Left cardiac atrium (tissue), 4 donors: ENCODE results near the gene CACNA1H. TPM values are rescaled to one million over a fixed set of nuclear protein-coding genes. Genes with fewer than 3 reads are reported as not detected.
"Not testable (repeated sequence)": the region's sequence is repeated elsewhere in the genome, so short reads cannot be mapped to it uniquely, and the experiment has no call there.

Experiments
- ATAC-seq, 2 donors: fragments of 200-7000 bp; cut with Tn5 transposase; one replicate each; pipeline ENCODE4 v1.9.1; 2020; ENCODE audit warnings: mild to moderate bottlenecking in 2 of 2, moderate library complexity in 2 of 2
- DNase-seq: peaks from one replicate; pipeline ENCODE4 v3.0.0-alpha.2; 2020
- intact Hi-C, 2 donors: fragments of 100-400 bp; cut with DNase I; formaldehyde crosslinking; loops; one replicate each; pipeline versions ENCODE4 v1.14.1 to v1.15.1; 2022 to 2023
- total RNA-seq, 2 donors: library from RNA; stranded (reverse); fragmentation: NEBNext Ultra II Directional; extraction: Animal tissue kit (Norgen Biotek cat#: 25700); gene quantifications; one replicate each; pipeline ENCODE4 v1.2.1, GENCODE V29; 2021
- donor health status: DM: no; HTN: yes; CAD: no.
- donor health status: DM: no; HTN: yes; CAD: no; lungs with severe emphysema.
- donor health status: DM: yes; HTN: yes; CAD: no.
- donor health status: Dilated cardiomyopathy.

CACNA1H gene
- total RNA-seq, 2 donors from 2014 or later: 6.0 to 7.1 TPM

DNA sequence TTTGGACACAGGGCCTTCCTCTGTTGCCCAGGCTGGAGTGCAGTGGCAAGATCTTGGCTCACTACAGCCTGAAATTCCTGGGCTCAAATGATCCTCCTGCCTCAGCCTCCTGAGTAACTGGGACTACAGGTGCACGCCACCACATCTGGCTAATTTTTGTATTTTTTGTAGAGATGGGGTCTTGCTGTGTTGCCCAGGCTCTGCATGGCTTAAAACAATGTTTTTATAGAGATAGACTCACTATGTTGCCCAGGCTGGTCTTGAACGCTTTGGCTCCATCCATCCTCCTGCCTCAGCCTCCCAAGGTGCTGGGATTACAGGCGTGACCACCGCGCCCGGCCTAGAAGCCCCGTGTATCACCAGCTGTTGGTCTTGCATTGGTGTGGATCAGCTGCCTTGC lies 116.5 kb downstream of the CACNA1H start:
- ATAC-seq, DNase-seq, intact Hi-C loops: not testable (repeated sequence)

DNA sequence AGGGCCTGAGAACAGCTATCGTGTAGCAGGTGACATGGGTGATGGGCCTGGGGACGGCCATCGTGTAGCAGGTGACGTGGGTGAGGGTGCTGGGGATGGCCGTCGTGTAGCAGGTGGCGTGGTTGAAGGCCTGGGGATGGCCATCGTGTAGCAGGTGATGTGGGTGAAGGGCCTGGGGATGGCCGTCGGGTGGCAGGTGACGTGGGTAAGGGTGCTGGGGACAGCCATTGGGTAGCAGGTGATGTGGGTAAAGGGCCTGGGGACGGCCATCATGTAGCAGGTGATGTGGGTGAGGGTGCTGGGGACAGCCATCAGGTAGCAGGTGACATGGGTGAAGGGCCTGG lies 118.4 kb downstream of the CACNA1H start:
- ATAC-seq (peak in 1 of 2 donors; percentile 11), DNase-seq (no peak)
- intact Hi-C loops: no loop called here

Other genes starting within 250 kb of the CACNA1H start
- gene LMF1, start 182.1 kb upstream of the CACNA1H start, total RNA-seq: 10 to 100 TPM; 11.9 to 12.0 TPM
- 1 to 10 TPM; 1.3 to 3.0 TPM for gene SOX8, start 171.3 kb upstream of the CACNA1H start, total RNA-seq
- gene SSTR5, start 80.4 kb upstream of the CACNA1H start, total RNA-seq: 10 to 100 TPM in 1 of 2 donors, 1 to 10 TPM in 1; 1.3 to 10.7 TPM
- not detected for gene C1QTNF8, start 56.9 kb upstream of the CACNA1H start, total RNA-seq
- gene TPSG1, start 72.2 kb downstream of the CACNA1H start, total RNA-seq: under 1 TPM in 1 of 2 donors, not detected in 1; 0.21 TPM
- 10 to 100 TPM in 1 of 2 donors, 1 to 10 TPM in 1; 9.3 to 18.9 TPM for gene TPSB2, start 77.1 kb downstream of the CACNA1H start, total RNA-seq
- 10 to 100 TPM in 1 of 2 donors, 1 to 10 TPM in 1; 2.1 to 17.3 TPM for gene TPSAB1, start 87.6 kb downstream of the CACNA1H start, total RNA-seq
- under 1 TPM in 1 of 2 donors, not detected in 1; 0.91 TPM for gene TPSD1, start 103.0 kb downstream of the CACNA1H start, total RNA-seq
- 10 to 100 TPM; 74.3 to 80.8 TPM for gene UBE2I, start 156.5 kb downstream of the CACNA1H start, total RNA-seq
- 1 to 10 TPM in 1 of 2 donors, under 1 TPM in 1; 0.99 to 2.7 TPM for gene BAIAP3, start 180.5 kb downstream of the CACNA1H start, total RNA-seq
- gene TSR3, start 198.8 kb downstream of the CACNA1H start, total RNA-seq: 10 to 100 TPM; 44.5 to 59.1 TPM
- 10 to 100 TPM; 44.1 to 44.3 TPM for gene GNPTG, start 198.8 kb downstream of the CACNA1H start, total RNA-seq